Measurements from ENCODE around the gene WWOX. TPM values are rescaled to one million over a fixed set of nuclear protein-coding genes. Genes with fewer than 3 reads are reported as not detected.

Gene WWOX
- total RNA-seq, 1 donor from 2014 or later, result 12.6 TPM

DNA sequence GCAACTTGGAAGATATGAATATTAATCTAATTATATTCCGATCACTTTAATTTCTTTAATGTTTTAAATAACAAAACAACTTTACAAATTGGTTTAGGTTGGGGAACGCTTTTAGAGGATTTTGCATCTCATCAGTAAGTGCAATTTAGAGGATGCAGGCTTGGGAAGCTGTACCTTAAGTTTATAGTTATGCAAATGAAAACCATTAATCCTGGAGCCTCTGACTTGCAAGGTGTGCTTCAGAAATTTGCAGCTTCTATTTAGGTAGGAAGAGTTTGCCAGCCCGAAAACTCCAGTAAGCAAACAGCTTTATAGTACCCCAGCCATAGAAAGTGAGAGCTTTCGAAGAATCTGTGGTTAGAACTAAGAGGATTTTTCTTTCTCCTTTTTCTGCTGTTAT is 954.1 kb downstream of the WWOX start:
- no peak for FAIRE-seq

DNA sequence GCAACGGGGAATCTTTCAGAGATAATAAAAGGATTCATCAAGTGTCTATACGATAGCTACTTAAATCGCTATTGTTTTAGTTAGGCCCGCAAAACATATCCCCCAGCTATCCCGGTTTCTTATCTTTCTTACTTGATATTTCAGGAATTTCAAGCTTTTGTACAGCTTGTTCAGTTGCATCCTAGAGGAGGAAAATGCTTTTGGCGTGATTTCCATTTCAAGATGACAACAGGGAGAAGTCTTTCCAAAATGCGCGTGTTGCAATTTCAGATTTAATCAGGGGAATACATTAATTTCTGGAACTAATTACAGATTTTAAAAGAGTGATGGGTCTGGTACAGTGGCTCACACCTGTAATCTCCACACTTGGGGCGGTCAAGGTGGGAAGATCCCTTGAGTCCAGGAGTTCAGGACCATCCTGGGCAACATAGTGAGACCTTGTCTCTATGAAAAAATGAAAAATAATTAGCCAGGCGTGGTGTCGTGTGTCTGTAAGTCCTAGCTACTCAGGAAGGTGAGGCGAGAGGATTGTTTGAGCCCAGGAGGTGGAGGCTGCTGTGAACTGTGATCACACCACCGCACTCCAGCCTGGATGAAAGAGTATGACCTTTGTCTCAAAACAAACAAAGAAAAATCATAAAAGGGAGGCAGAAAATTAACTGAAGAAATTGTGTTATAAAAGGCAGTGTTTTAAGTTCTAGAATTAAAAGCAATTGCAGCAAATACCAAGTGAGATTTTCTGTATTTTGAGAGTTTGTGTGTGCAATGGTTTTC is 954.9 kb downstream of the WWOX start:
- FAIRE-seq, result no peak

More for the DNA sequence above, 954.1 kb downstream of the WWOX start:
- DNase-seq (ENCODE audit: low read depth), result no peak
- Histone ChIP-seq H3K36me3 (ENCODE audit: control insufficient read depth, insufficient read depth, low read length) (no peaks in the 10 kb centered on the region), H3K27me3 (ENCODE audit: control insufficient read depth, insufficient read depth, low read length) (no peaks in the 10 kb centered on the region), H3K4me3 (ENCODE audit: low read depth, low read length) (no peak overlapping the region)
- TF ChIP-seq, protein P1, sequence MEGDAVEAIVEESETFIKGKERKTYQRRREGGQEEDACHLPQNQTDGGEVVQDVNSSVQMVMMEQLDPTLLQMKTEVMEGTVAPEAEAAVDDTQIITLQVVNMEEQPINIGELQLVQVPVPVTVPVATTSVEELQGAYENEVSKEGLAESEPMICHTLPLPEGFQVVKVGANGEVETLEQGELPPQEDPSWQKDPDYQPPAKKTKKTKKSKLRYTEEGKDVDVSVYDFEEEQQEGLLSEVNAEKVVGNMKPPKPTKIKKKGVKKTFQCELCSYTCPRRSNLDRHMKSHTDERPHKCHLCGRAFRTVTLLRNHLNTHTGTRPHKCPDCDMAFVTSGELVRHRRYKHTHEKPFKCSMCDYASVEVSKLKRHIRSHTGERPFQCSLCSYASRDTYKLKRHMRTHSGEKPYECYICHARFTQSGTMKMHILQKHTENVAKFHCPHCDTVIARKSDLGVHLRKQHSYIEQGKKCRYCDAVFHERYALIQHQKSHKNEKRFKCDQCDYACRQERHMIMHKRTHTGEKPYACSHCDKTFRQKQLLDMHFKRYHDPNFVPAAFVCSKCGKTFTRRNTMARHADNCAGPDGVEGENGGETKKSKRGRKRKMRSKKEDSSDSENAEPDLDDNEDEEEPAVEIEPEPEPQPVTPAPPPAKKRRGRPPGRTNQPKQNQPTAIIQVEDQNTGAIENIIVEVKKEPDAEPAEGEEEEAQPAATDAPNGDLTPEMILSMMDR (IDR thresholded peaks at IDR 0.05; ENCODE audit: insufficient read depth, low read length, severe bottlenecking), result no peak

DNA sequence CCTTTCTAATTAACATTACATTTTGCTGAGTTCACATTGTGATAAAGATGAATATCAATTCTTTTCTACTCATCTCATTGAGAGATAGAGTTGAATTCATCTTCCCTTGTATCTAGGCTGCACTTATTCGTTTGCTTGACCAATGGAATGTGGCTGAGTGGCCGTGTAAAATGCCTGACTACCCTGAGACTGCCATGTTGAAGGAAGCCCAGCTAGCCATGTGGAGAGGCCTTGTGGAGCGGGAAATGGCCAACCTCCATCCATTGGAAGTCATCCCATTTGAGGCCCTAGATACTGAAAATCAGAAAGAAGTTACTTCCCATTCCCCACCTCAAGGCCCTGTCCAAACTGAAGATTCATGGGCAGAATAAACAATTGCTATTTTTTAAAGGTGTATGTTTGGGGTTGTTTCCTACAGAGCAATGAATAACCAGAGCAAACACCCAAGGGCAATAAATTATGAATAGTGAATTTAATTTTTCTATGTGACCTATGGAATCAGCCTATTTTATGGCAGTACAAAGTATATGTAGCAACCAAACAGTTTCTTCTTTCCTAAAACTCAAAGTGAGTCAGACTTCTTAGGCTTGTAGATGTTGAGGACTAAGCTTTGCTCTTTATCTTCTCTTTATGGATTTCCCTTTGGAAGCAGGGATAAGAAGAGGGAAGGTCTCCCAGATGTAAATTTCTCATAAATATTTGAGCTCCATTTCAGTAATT is 956.0 kb downstream of the WWOX start:
- TF ChIP-seq, protein P1 (IDR thresholded peaks at IDR 0.05; ENCODE audit: insufficient read depth, low read length, severe bottlenecking), result no peak
- Histone ChIP-seq H3K27me3 (ENCODE audit: control insufficient read depth, insufficient read depth, low read length) (no peaks in the 10 kb centered on the region), H3K4me3 (ENCODE audit: low read depth, low read length) (no peak overlapping the region), H3K36me3 (ENCODE audit: control insufficient read depth, insufficient read depth, low read length) (no peaks in the 10 kb centered on the region)
- DNase-seq (ENCODE audit: low read depth), result no peak
- FAIRE-seq, result no peak

More for the DNA sequence above, 954.9 kb downstream of the WWOX start:
- Histone ChIP-seq H3K36me3 (ENCODE audit: control insufficient read depth, insufficient read depth, low read length) (no peaks in the 10 kb centered on the region), H3K27me3 (ENCODE audit: control insufficient read depth, insufficient read depth, low read length) (no peaks in the 10 kb centered on the region), H3K4me3 (ENCODE audit: low read depth, low read length) (no peak overlapping the region)
- TF ChIP-seq, protein P1 (IDR thresholded peaks at IDR 0.05; ENCODE audit: insufficient read depth, low read length, severe bottlenecking), result no peak
- DNase-seq (ENCODE audit: low read depth), result no peak

DNA sequence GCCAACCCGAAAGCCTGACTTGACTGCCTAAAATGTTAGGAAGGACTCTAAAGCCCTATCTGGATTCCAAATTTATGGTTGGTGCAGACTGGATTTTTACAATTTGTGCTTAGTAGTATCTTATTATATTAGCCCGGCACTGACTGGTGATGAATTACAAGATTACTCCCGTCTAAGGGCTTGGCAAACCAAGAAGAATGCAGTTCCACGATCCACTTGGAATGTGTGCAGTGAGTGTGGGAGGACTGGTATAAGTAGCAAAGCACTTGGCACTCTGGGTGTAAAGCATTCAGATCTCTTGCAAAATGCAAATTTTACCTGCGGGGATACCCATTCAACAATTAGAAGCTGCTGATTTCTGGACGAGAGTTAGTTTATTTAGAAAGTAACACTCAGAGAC is 961.7 kb downstream of the WWOX start:
- TF ChIP-seq, protein P1 (IDR thresholded peaks at IDR 0.05; ENCODE audit: insufficient read depth, low read length, severe bottlenecking), result no peak
- FAIRE-seq (no peak), DNase-seq (ENCODE audit: low read depth) (no peak)
- H3K36me3 ChIP-seq (ENCODE audit: control insufficient read depth, insufficient read depth, low read length), result no peaks in the 10 kb centered on the region
- no peaks in the 10 kb centered on the region for H3K27me3 ChIP-seq (ENCODE audit: control insufficient read depth, insufficient read depth, low read length)
- no peak overlapping the region for H3K4me3 ChIP-seq (ENCODE audit: low read depth, low read length)

DNA sequence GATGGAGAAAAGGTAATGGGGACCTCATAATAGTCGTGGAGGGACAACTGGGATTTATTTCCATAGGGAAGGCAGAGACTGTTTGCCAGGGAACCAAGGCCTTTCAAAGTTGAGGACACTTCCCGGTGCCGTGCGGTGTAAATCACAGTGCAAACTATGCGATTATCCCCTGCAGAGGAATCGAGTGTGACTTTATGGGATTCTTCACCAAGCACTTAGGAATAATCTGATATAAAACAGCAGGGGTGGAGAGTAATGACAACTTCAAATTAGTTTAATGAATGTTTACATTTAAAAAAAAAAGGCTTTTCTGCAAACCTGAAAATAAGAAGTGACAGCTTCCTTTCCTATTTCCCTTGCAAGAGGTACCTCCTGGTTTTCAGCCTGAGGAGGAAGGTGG is 962.9 kb downstream of the WWOX start:
- FAIRE-seq (no peak), DNase-seq (ENCODE audit: low read depth) (no peak)
- H3K36me3 ChIP-seq (ENCODE audit: control insufficient read depth, insufficient read depth, low read length), result no peaks in the 10 kb centered on the region
- H3K4me3 ChIP-seq (ENCODE audit: low read depth, low read length), result no peak overlapping the region
- TF ChIP-seq, protein P1 (IDR thresholded peaks at IDR 0.05; ENCODE audit: insufficient read depth, low read length, severe bottlenecking), result no peak
- no peaks in the 10 kb centered on the region for H3K27me3 ChIP-seq (ENCODE audit: control insufficient read depth, insufficient read depth, low read length)

All from bronchial epithelial cell (primary cell).